Adrenal gland (tissue), 5 donors: ENCODE measurements around the gene NRXN2.
"Not testable (repeated sequence)": the region's sequence is repeated elsewhere in the genome, so short reads cannot be mapped to it uniquely, and the experiment has no call there.

Experiments used
- CTCF ChIP-seq, 6 experiments: fragments of 450-650 bp in 4 of 6; fragments of 200-600 bp in 2 of 6; sonication (generic) in 1 of 6; IDR thresholded peaks; 1 replicate in 5 of 6; 2 replicates in 1 of 6; pipeline versions ENCODE4 v1.5.1 to v1.8.0; 2016 to 2021; ENCODE audit warnings: antibody characterized with exemption in 6 of 6, mild to moderate bottlenecking in 2 of 6, moderate library complexity in 1 of 6
- POLR2A ChIP-seq, 2 donors: fragments of 450-650 bp; IDR thresholded peaks; one replicate each; pipeline ENCODE4 v1.6.1; 2017; ENCODE audit warnings: antibody characterized with exemption in 2 of 2, mild to moderate bottlenecking in 2 of 2, moderate library complexity in 1 of 2
- donor health status: DM: no; HTN: no; CAD: no.

GRCh38 chr11:64664236-64664870 is 58.6 kb downstream of the NRXN2 start:
- TF ChIP-seq CTCF, POLR2A (IDR thresholded peaks at IDR 0.05): not testable (repeated sequence)
